Thyroid gland (tissue), 4 donors: ENCODE data around the gene PIEZO2. TPM values are rescaled to one million over a fixed set of nuclear protein-coding genes. Genes with fewer than 3 reads are reported as not detected.

ENCODE experiments used
- DNase-seq, 2 donors: peaks; one replicate each; pipeline ENCODE4 v3.0.0-alpha.2; 2019
- H3K27ac ChIP-seq, 3 donors: fragments of 200-600 bp; sonication (generic); 1 replicate in 2 of 3; 2 replicates in 1 of 3; pipeline ENCODE4 v1.5.1; 2016 to 2019; ENCODE audit warnings: mild to moderate bottlenecking in 1 of 3, moderate library complexity in 1 of 3
- H3K27me3 ChIP-seq: fragments of 200-600 bp; sonication (generic); one replicate; pipeline ENCODE4 v1.5.1; 2019
- H3K36me3 ChIP-seq, 2 donors: fragments of 200-600 bp; sonication (generic); one replicate each; pipeline ENCODE4 v1.5.1; 2016 to 2019
- H3K4me1 ChIP-seq, 2 donors: fragments of 200-600 bp; sonication (generic); one replicate each; pipeline ENCODE4 v1.5.1; 2017 to 2019
- H3K4me3 ChIP-seq, 3 donors: fragments of 200-600 bp; sonication (generic); replicated peaks in 1 of 3; 1 replicate in 2 of 3; 2 replicates in 1 of 3; pipeline ENCODE4 v1.5.1; 2016; ENCODE audit warnings: mild to moderate bottlenecking in 1 of 3
- H3K9me3 ChIP-seq: fragments of 200-600 bp; sonication (generic); one replicate; pipeline ENCODE4 v1.5.1; 2017
- CTCF ChIP-seq, 6 experiments: fragments of 200-600 bp in 3 of 6; fragments of 450-650 bp in 3 of 6; sonication (generic) in 3 of 6; IDR thresholded peaks; one replicate each; pipeline ENCODE4 v1.5.1; 2016 to 2019; ENCODE audit warnings: antibody characterized with exemption in 6 of 6, mild to moderate bottlenecking in 2 of 6, inconsistent platforms in 1 of 6, moderate library complexity in 1 of 6
- POLR2A ChIP-seq, 2 donors: fragments of 450-650 bp; IDR thresholded peaks; one replicate each; pipeline ENCODE4 v1.6.1; 2017; ENCODE audit warnings: antibody characterized with exemption in 2 of 2, mild to moderate bottlenecking in 2 of 2, moderate library complexity in 1 of 2
- WGBS, 2 donors: methylation state at CpG; one replicate each; pipeline ENCODE4 v1.1.5; 2017; 5-methylcytosine and 5-hydroxymethylcytosine counted together
- intact Hi-C: fragments of 100-400 bp; cut with DNase I; formaldehyde crosslinking; loops from one replicate; pipeline ENCODE4 v1.15.1; 2023
- total RNA-seq, 4 donors: library from RNA; depleted of rRNA; stranded (reverse); fragments of >200 nt; gene quantifications; one replicate each; pipeline ENCODE4 v1.2.3, GENCODE V29; 2016

The PIEZO2 gene
- total RNA-seq, 4 donors from 2014 or later = 5.0 to 13.8 (median 6.1) TPM

GRCh38 chr18:11002796-11003195, 146.6 kb downstream of the PIEZO2 start:
- intact Hi-C loops = no loop called here
- H3K27ac ChIP-seq = no peak overlapping the region
- H3K9me3 ChIP-seq = no peaks in the 10 kb centered on the region
- no peaks in the 10 kb centered on the region for H3K27me3 ChIP-seq
- no peaks in the 10 kb centered on the region for H3K36me3 ChIP-seq
- TF ChIP-seq POLR2A (IDR thresholded peaks at IDR 0.05) (no peak), CTCF (IDR thresholded peaks at IDR 0.05) (no peak)
- no peak for DNase-seq
- H3K4me3 ChIP-seq = no peak overlapping the region
- WGBS, 2 donors = 76 to 80% methylated on average over 4 of the region's 4 CpGs
- peaks cover 0 to 6% of the 10 kb centered on the region in 2 donors for H3K4me1 ChIP-seq

GRCh38 chr18:11002277-11002676, 147.1 kb downstream of the PIEZO2 start:
- no peak for TF ChIP-seq CTCF (IDR thresholded peaks at IDR 0.05)
- TF ChIP-seq POLR2A (IDR thresholded peaks at IDR 0.05) = no peak
- Histone ChIP-seq H3K4me1 (peaks cover 0 to 6% of the 10 kb centered on the region in 2 donors), H3K9me3 (no peaks in the 10 kb centered on the region), H3K4me3 (no peak overlapping the region), H3K27me3 (no peaks in the 10 kb centered on the region), H3K36me3 (no peaks in the 10 kb centered on the region), H3K27ac (no peak overlapping the region)
- WGBS, 2 donors = 90 to 97% methylated on average over 1 of the region's 1 CpG
- DNase-seq = no peak
- intact Hi-C loops = no loop called here

GRCh38 chr18:11000071-11000470, 149.3 kb downstream of the PIEZO2 start:
- TF ChIP-seq CTCF (IDR thresholded peaks at IDR 0.05) (no peak), POLR2A (IDR thresholded peaks at IDR 0.05) (no peak)
- intact Hi-C loops = no loop called here
- Histone ChIP-seq H3K9me3 (no peaks in the 10 kb centered on the region), H3K4me1 (peaks cover 0 to 4% of the 10 kb centered on the region in 2 donors), H3K27ac (no peak overlapping the region), H3K4me3 (no peak overlapping the region), H3K36me3 (no peaks in the 10 kb centered on the region), H3K27me3 (no peaks in the 10 kb centered on the region)
- WGBS, 2 donors = 85 to 90% methylated on average over 3 of the region's 3 CpGs
- no peak for DNase-seq

- no peak for DNase-seq
- Histone ChIP-seq H3K9me3 (no peaks in the 10 kb centered on the region), H3K27ac (no peak overlapping the region), H3K4me3 (no peak overlapping the region), H3K27me3 (no peaks in the 10 kb centered on the region), H3K36me3 (no peaks in the 10 kb centered on the region), H3K4me1 (no peaks in the 10 kb centered on the region)
- TF ChIP-seq CTCF (IDR thresholded peaks at IDR 0.05) = no peak
- no peak for TF ChIP-seq POLR2A (IDR thresholded peaks at IDR 0.05)
- intact Hi-C loops = no loop called here
- 83 to 91% methylated on average over 1 of the region's 1 CpG for WGBS, 2 donors
Measured at GRCh38 chr18:10997885-10998284, 151.5 kb downstream of the PIEZO2 start.

GRCh38 chr18:10995550-10995949, 153.8 kb downstream of the PIEZO2 start:
- whole genome bisulfite sequencing, 2 donors = 91 to 100% methylated on average over 1 of the region's 1 CpG
- Histone ChIP-seq H3K4me1 (no peaks in the 10 kb centered on the region), H3K9me3 (no peaks in the 10 kb centered on the region), H3K4me3 (no peak overlapping the region), H3K27ac (no peak overlapping the region), H3K27me3 (no peaks in the 10 kb centered on the region), H3K36me3 (no peaks in the 10 kb centered on the region)
- TF ChIP-seq CTCF (IDR thresholded peaks at IDR 0.05) (no peak), POLR2A (IDR thresholded peaks at IDR 0.05) (no peak)
- DNase-seq = no peak
- intact Hi-C loops = no loop called here
